OCI-M2 (cell line): ENCODE measurements around the gene PRKCE.

Experiments used
- DNase-seq: peaks from one replicate; lab custom pipeline; 2025; ENCODE audit not compliant: unreplicated experiment; lab: John Stamatoyannopoulos, UW

PRKCE gene

DNA sequence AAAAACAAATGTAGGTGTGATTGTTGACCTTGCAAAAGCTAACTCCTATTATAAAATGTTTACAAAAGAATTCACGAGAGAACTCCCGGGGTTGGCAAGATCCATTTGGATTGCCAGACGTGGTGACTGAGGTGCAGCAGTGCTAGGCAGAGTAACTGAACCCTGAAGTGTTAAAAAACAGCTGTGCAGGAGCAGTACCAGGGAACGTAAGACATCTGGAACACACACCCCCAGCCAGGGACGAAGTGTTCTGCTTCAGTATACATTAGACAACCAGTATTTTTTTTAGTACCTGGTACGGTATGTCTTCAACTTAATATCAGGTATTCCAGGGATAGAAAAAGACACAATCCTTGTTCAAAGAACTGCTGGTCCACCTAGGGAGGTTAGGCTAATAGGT, 373.6 kb downstream of the PRKCE start:
- DNase-seq, result no peak

- DNase-seq, result no peak
Observed at GRCh38 chr2:46025676-46026075, 374.2 kb downstream of the PRKCE start.

DNA sequence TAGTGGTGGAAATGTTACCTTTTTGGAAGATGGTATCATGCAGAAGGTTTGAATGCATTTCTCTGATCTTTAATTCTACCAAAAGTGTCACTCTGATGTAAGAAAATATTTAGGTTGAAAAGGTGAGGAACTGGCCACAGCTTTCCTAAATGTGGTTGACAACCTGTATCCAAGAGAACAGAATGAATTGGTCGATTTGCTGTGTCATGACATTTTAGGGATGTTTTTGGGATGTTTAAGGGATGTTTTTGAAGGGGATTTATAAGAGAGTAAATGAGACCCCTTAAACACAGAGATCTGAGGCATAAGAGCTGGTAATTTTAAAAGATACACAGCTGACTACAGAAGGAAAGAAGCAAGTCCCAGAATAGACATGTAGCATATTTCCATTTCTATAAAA, 375.0 kb downstream of the PRKCE start:
- no peak for DNase-seq

GRCh38 chr2:46029332-46029811, 377.9 kb downstream of the PRKCE start:
- DNase-seq, result no peak

DNA sequence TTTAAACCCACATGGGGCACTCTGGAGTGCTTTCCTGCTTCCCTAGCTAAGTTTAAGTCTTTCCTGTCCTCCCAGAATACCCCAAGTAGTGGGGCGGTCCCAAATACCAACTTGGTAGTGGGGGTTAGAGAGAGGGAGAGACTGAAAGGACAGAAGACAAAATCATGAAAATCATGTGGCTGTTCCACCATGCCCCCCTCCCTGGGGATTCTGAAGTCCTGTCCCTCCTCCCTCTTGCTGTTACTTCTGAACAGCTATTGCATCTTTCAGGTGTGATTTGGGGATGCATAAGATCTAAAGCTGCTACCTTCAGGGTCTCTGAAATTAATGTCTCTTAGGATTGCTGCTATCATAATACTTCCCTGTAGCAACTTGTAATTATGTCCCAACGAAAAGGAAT, 378.9 kb downstream of the PRKCE start:
- no peak for DNase-seq

GRCh38 chr2:46032161-46032813, 380.8 kb downstream of the PRKCE start:
- DNase-seq, result no peak

DNA sequence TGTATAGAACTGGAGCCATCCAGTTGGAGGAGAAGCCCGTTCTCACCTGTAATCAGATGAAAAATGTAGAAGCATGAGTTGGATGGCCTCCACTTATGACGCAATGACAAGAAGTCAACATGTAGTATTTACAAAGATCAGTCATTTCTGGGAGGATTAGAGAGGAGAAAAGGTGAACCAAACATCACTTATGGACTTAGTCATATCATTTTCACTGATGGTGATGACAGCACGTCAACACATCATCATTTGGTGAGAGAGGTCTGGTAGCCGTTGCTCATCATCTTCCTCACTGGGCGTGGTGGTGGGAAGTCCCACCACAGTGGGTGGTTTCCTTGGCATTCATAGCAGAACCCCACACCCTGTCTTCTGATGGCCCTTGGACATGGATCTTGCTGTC, 381.5 kb downstream of the PRKCE start:
- DNase-seq, result no peak

DNA sequence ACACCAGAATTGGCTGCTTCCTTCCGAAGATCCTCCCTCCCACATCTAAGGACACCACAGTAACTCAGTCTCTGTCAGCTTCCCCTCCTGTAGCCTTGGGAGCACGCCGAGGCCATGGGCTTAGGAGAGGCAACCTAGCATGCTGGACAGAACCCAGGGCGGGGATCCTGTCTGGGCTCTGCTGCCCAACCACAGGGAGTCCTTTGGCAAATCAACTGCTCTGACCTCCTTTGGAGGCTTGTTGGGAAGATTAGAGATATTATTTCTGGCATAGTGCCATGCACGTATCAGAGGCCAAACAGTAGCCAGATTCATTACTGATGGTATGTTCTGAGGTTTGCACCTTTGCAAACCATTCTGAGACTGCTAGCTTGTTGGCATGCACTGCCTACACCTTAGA, 383.1 kb downstream of the PRKCE start:
- DNase-seq, result no peak

GRCh38 chr2:46036929-46037328, 385.5 kb downstream of the PRKCE start:
- no peak for DNase-seq

DNA sequence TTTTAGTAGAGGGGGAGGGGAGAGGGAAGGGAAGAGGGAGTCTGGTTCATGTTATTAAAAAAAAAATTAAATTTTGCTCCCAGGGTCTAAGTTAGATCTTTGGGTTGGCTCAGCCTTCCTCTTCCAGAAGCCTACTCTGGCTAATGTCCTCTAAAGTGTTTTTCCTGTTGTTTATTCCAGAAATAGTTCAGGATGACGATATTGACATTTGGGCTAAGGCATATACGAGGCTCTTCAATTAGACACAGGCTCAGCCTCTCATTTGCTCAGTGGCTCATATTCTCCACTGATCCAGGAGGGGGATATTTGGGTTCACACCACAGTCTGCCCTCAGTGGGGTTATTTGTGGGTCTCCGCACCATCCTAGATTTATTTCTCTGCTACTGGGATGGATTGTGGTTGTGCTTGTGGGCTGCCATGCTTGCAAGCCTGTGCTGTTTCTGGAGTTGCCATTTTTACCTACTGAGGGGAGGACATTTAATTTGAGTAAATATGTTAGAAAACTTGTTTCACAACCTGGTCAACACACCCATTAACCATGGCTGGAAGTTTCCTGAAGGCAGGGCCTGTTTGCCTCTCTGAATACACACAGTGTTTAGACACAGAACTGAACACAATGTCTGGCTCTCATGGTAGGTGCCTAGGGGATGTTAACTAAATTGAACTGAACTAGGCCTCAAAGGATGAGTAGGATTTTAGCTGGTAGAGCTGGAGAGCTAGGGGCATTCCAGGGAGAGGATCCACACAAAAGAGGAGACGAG, 388.2 kb downstream of the PRKCE start:
- DNase-seq, result no peak

- DNase-seq, result no peak
Observed at GRCh38 chr2:46040563-46041155, 389.2 kb downstream of the PRKCE start.

DNA sequence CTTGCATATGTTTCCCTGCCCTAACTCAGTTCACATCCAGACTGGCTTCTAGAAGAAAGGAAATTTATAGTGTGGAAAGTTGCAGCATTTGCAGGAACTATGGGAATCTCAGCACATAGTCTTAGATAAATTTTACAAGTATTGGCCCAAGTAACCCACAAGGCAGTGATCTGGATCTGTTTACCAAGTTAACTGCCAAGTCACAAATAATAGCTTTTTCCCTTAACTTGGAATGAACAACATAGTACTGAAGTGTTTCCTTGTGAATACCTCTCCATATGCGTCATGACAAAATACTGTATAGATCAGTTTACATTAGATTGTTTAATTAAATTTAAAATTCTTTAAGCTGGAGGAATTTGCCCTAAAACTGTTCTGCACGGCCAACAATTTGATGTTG, 390.0 kb downstream of the PRKCE start:
- no peak for DNase-seq

DNA sequence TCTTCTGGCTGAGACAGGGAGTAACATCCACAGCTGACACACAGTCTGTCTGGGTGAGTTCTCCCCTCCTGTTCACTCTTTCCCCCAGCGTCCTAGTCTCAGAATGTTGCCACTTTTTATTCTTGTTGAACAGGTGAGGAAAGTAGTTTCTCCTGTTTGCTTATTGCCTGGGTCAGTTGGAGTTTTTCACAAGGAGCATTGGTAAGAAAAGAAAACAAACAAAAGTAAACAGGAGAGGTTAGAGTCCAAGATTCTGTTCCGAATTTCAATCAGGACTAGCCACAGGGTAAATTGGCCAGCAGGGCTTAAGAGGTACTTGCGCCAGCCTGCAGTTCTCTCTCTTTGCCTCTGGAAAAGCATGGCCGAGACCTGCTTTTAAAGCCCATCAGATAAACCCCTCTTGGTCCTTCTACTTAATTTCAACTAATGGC, 390.7 kb downstream of the PRKCE start:
- DNase-seq, result no peak

DNA sequence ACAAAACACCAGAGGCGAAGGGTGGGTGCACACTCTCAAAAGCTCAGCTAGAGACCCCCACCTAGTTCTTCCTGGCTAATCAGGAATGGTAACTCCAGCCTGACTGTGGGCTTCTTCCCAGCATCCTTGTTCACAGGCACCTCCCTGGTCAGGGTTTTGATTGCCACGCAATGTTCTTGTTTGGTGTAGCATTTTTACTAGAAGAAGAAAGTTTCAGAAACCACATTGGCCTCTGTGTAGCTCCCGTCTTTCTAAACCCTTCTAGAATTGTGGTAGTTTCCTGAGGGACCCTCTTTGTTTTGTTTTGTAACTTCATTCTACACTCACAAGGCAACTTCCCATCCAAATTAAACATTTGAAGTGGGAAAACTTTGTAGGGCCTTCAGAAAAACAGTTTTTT, 391.2 kb downstream of the PRKCE start:
- DNase-seq, result no peak

GRCh38 chr2:46045888-46046287, 394.4 kb downstream of the PRKCE start:
- no peak for DNase-seq

DNA sequence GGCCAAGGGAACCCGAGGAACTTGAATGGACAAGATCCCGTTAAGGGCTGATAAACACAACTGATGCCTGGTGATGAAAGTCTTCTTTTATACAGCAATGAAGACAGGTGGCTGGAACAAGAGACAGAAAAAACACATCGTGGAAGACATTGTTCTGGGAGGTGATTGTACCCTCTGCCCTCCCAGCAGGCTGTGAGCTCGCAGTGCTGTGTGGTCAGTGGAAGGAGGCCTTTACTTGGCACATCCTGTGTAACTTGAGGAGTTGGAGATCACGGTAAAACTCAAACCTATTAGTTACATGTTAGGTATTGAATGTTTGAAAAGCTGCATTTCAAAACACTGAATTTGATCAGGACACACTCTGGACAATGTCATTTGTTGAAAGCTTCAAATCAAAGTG, 395.8 kb downstream of the PRKCE start:
- DNase-seq, result no peak

GRCh38 chr2:46048693-46049092, 397.2 kb downstream of the PRKCE start:
- no peak for DNase-seq

- DNase-seq, result no peak
Observed at GRCh38 chr2:46050027-46050426, 398.6 kb downstream of the PRKCE start.

GRCh38 chr2:46050489-46050888, 399.0 kb downstream of the PRKCE start:
- DNase-seq, result no peak

DNA sequence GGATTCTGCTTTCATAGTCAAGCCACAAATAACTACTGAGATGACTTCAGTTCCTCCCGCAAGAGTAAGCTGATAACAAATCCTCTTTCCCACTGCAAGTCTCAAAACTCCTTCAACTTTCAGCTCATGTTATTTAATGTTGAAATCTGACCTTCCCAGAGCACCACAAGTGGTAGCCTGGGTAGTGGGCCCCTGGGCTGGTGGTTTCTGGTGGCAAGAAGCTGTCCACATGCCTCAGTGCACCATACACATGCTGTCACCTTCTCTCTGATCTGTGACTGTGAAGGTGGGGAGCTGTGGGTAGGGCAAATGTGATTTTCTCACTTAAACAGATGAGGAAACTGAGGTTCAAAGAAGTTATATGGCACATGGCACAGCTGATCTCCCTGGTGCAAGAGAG, 399.6 kb downstream of the PRKCE start:
- no peak for DNase-seq

DNA sequence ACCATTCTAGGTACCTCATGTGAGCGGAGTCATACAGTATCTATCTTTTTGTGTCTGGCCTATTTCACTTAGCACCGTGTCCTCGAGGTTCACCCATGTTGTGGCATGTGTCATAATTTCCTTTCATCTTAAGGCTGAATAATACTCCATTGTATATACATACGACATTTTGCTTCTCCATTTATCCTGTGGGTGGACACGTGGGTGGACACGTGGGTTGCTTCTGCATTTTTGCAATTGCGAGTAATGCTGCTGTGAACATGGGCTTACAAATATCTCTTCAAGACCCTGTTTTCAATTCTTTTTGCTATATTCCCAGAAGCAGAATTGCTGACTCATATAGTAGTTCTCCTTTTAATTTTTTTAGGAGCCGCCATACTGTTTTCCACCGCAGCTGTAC, 402.1 kb downstream of the PRKCE start:
- DNase-seq, result no peak

DNA sequence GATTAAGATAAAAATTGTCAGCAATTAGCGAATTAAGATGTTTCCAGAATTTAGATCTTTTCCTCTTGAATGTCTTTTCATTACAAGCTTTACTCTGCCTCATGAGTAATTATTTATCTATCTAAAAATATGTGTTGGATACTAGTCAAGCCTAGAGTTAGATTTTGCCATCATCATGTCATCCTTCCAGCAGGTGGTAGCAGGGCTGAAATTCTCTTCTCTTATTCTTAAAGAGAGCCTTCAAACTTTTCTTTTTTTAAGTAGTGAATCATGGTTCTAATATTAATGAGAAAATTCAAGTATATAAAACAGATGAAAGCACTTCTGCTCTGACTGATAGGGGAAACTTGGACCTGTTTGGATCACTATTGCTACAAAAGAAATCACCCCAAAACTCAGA, 405.1 kb downstream of the PRKCE start:
- no peak for DNase-seq
